A673 (cell line): ENCODE results near the gene CCNY. TPM values are rescaled to one million over a fixed set of nuclear protein-coding genes. Genes with fewer than 3 reads are reported as not detected.
A peak's percentile ranks its signal among the peaks of the same experiment; 100 is the strongest.

Experiments used
- BruUV-seq: library from RNA; stranded (reverse); fragments of 400-500 nt; replicated peaks from 2 replicates; lab custom pipeline; 2021; lab: Mats Ljungman, UMichigan
- CTCF ChIA-PET: fragments of 300-600 bp; sonication (Branson Sonifier 250); formaldehyde crosslinking; loops from one replicate; lab custom pipeline; 2022; ENCODE audit warnings: antibody characterized with exemption; lab: Charles Lee
- POLR2A ChIA-PET: fragments of 300-600 bp; sonication (Branson Sonifier 250); formaldehyde crosslinking; loops from one replicate; lab custom pipeline; 2022; ENCODE audit warnings: antibody characterized with exemption; ENCODE audit not compliant: low non-redundant PET; lab: Charles Lee
- DNase-seq: peaks from one replicate; pipeline ENCODE4 v3.0.0-alpha.2; 2015; ENCODE audit warnings: low spot score
- H3K27ac ChIP-seq: fragments of 200-600 bp; sonication (generic); 2 replicates; pipeline ENCODE4 v1.5.1; 2016; ENCODE audit warnings: mixed run types, low read depth, mild to moderate bottlenecking, mixed read lengths, antibody characterized with exemption, low read length; ENCODE audit not compliant: poor library complexity, severe bottlenecking
- H3K27me3 ChIP-seq: fragments of 200-600 bp; sonication (generic); replicated peaks from 2 replicates; pipeline ENCODE4 v1.6.1; 2017; ENCODE audit warnings: mixed run types, low read depth, mild to moderate bottlenecking, mixed read lengths, antibody characterized with exemption, low read length; ENCODE audit not compliant: insufficient read depth, poor library complexity
- H3K36me3 ChIP-seq: fragments of 200-600 bp; sonication (generic); 2 replicates; pipeline ENCODE4 v1.6.1; 2016; ENCODE audit warnings: mixed run types, mild to moderate bottlenecking, mixed read lengths, antibody characterized with exemption, low read length; ENCODE audit not compliant: insufficient read depth, poor library complexity, severe bottlenecking
- H3K4me1 ChIP-seq: fragments of 200-600 bp; sonication (generic); 2 replicates; pipeline ENCODE4 v1.6.1; 2017; ENCODE audit warnings: mixed run types, mild to moderate bottlenecking, mixed read lengths, antibody characterized with exemption, low read length; ENCODE audit not compliant: insufficient read depth, poor library complexity, severe bottlenecking
- H3K4me3 ChIP-seq: fragments of 200-600 bp; sonication (generic); 2 replicates; pipeline ENCODE4 v1.5.1; 2016; ENCODE audit warnings: low read depth, mixed run types, mild to moderate bottlenecking, mixed read lengths, low read length; ENCODE audit not compliant: poor library complexity, severe bottlenecking
- H3K9me3 ChIP-seq: fragments of 200-600 bp; sonication (generic); 2 replicates; pipeline ENCODE4 v1.6.1; 2016; ENCODE audit warnings: mixed run types, low read depth, mild to moderate bottlenecking, mixed read lengths, antibody characterized with exemption, low read length; ENCODE audit not compliant: poor library complexity, severe bottlenecking
- CTCF ChIP-seq: fragments of 300-800, 200-600 bp; sonication (generic); conservative IDR thresholded peaks from 2 replicates; pipeline ENCODE4 v1.5.1; 2017; ENCODE audit warnings: low read depth, mild to moderate bottlenecking, antibody characterized with exemption, low read length, moderate library complexity, mixed read lengths
- EZH2 ChIP-seq: fragments of 200-600 bp; sonication (generic); IDR thresholded peaks from 2 replicates; pipeline ENCODE4 v1.6.1; 2017; ENCODE audit warnings: borderline replicate concordance, low read depth, mild to moderate bottlenecking, mixed read lengths, antibody characterized with exemption, low read length; ENCODE audit not compliant: poor library complexity, severe bottlenecking
- intact Hi-C: fragments of 100-400 bp; cut with micrococcal nuclease; formaldehyde crosslinking; loops from one replicate; pipeline ENCODE4 v1.10.0; 2022; ENCODE audit not compliant: unreplicated experiment
- total RNA-seq: library from RNA; stranded (reverse); gene quantifications from 2 replicates; pipeline ENCODE4 v1.2.3, GENCODE V29; 2021

CCNY gene
- total RNA-seq, 1 experiment from 2014 or later = 84.8 TPM

GRCh38 chr10:35299016-35299415 is 37.3 kb upstream of the CCNY start:
- H3K4me3 ChIP-seq = no peak overlapping the region
- intact Hi-C loops = no loop called here
- ChIA-PET CTCF (no interaction called here), POLR2A (no interaction called here)
- H3K36me3 ChIP-seq = no peaks in the 10 kb centered on the region
- H3K4me1 ChIP-seq = no peaks in the 10 kb centered on the region
- no TSS peak for BruUV-seq
- no peaks in the 10 kb centered on the region for H3K27me3 ChIP-seq
- no peak for TF ChIP-seq CTCF
- TF ChIP-seq EZH2 = no peak
- no peak overlapping the region for H3K27ac ChIP-seq
- H3K9me3 ChIP-seq = peaks cover 7% of the 10 kb centered on the region
- no peak for DNase-seq

- ChIA-PET CTCF (no interaction called here), POLR2A (no interaction called here)
- no peaks in the 10 kb centered on the region for H3K36me3 ChIP-seq
- no peak for DNase-seq
- TF ChIP-seq CTCF = no peak
- no TSS peak for BruUV-seq
- intact Hi-C loops = no loop called here
- H3K9me3 ChIP-seq = peaks cover 7% of the 10 kb centered on the region
- no peak overlapping the region for H3K27ac ChIP-seq
- H3K27me3 ChIP-seq = no peaks in the 10 kb centered on the region
- H3K4me3 ChIP-seq = no peak overlapping the region
- H3K4me1 ChIP-seq = peaks cover 7% of the 10 kb centered on the region
These were observed 36.1 kb upstream of the CCNY start for GRCh38 chr10:35300063-35300699.

- no TSS peak for BruUV-seq
- peaks cover 11% of the 10 kb centered on the region for H3K4me1 ChIP-seq
- H3K4me3 ChIP-seq = no peak overlapping the region
- no peak for TF ChIP-seq EZH2
- peak; percentile 36 for TF ChIP-seq CTCF
- H3K9me3 ChIP-seq = no peaks in the 10 kb centered on the region
- DNase-seq = peak; percentile 36
- H3K36me3 ChIP-seq = no peaks in the 10 kb centered on the region
- intact Hi-C loops = no loop called here
- H3K27ac ChIP-seq = no peak overlapping the region
- no peaks in the 10 kb centered on the region for H3K27me3 ChIP-seq
- CTCF ChIA-PET = no interaction called here
- POLR2A ChIA-PET = no interaction called here
These were observed 31.7 kb upstream of the CCNY start for GRCh38 chr10:35304649-35305048.
